Stimulated activated CD4-positive, alpha-beta T cell treated with anti-CD3 and anti-CD28 coated beads, Interleukin-15, amount 100 ng/mL, for 24 hours (primary cell): ENCODE measurements around the gene MAP3K2.

Experiments used
- DNase-seq: peaks from one replicate; pipeline ENCODE4 v3.0.0-alpha.2; 2020

The MAP3K2 gene

GRCh38 chr2:127405255-127405610 lies 17.5 kb upstream of the MAP3K2 start:
- DNase-seq = no peak

DNA sequence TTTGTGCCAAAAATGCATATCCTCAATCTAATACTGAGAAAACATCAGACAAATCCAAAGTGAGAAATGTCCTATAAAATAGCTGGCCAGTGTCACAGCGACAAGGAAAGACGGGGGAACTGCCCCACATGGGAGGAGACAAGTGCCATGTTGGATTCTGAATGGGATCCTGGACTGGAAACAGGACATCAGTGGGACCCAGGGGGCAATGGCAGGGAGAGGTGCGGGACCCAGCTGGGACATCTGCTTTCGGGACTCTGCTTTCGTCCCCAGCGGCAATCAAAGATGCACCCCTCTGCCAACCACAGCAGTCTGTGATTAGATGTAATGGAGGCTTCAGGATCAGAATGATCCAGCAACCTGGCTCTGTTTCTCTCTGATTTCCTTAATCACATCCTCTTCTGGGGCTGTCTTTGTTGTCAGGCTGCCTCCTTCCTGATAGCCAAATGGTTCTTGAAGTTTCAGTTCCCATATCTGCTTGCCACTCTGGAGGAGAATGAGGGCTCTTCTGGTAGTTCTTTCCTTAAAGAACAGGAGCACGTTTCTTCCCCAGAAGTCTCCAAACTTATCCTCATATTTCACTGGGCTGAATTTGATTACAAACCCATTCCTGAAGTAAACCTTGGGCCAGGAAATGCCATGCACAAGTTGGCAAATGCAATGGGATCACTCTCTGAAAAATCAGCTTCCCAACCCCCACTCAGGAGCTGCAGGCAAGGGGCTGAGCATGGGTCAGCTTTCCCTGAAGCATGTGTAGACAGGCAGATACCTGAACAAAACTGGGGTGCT lies 16.9 kb upstream of the MAP3K2 start:
- no peak for DNase-seq

DNA sequence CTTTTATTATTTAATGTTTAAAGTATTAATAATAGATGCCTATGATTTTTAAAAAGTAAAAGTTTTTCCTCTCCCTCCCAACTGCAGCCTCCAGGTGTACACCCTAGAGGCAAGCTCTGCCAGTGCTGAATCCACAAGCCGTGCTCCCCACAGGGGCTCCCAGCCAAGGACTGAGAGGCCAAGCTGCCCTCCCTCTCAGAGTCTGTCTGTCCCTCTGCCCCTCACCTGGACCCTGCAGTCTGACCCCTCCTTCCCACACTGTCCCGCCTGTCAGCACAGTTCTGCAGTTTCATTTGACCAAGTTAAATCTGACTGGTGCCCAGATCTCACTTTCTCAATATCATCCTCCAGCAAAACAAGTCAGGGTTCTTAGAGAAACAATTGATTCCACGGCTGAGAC lies 15.7 kb upstream of the MAP3K2 start:
- DNase-seq = no peak

DNA sequence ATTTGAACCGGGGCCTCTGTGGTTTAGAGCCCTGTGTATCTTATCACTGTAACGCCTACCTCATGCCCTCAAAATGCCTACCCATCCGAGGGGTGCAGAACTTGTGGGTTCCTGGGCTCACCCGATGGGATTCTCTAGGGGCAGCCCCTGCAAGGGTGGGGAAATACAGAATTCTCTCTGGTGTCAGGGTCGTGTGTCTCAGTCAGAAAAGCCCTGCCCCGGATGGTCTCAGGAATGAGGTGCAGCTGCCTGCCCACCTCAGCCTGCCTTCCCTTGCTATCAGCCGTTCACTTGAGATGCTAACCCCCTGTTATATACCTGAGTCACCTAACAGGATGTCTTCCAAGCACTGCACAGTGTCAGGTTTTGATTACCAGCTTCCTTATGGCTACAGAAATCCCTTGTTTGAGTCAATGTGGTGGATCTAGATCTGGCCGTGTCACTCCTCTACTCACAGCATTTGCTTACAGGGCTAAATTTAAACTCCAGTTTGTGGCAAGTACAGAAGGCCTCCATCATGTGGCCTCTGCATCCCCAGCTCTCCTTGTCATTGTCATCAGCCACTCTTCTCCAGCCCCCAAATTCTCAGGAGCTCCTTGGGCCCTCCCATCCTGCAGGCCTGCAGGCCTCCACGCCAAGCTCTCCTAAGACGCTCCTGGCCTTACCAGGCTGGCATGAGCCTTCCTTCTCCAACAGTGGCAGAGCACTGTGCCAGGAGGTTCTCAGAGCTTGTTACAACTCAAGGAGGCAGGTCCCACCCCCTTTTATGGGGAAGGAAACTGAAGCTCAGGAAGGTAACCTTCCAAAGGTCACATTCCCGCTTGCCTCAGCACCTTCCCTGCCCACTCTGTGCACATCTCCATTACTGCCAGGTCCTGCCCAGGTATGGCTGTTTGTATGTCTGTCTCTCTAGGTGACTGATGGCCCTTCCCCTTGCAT lies 14.3 kb upstream of the MAP3K2 start:
- peak; percentile 64 for DNase-seq

GRCh38 chr2:127400897-127401756 lies 13.4 kb upstream of the MAP3K2 start:
- no peak for DNase-seq

- no peak for DNase-seq
Observed at GRCh38 chr2:127400533-127400896, 12.7 kb upstream of the MAP3K2 start.

DNA sequence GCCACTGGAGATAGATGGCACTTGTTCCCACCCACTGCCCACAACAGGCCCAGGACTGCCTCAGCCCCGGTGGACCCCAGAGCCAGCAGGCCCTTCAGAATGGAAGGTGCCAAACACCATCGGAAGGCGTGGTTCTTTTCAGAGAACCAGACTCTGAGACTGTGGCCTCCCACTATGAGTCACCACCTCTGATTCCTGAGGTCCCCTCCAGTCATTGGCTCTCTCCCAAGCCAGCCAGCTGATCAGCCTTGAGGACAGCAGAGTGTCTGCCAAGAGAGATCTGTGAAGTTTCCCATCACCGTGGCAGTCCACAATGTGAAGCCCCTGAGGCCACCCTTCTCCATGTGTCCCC lies 10.4 kb upstream of the MAP3K2 start:
- peak; percentile 76 for DNase-seq

- no peak for DNase-seq
Observed at GRCh38 chr2:127397568-127398238, 9.9 kb upstream of the MAP3K2 start.

GRCh38 chr2:127394492-127394891 lies 6.7 kb upstream of the MAP3K2 start:
- DNase-seq = no peak

DNA sequence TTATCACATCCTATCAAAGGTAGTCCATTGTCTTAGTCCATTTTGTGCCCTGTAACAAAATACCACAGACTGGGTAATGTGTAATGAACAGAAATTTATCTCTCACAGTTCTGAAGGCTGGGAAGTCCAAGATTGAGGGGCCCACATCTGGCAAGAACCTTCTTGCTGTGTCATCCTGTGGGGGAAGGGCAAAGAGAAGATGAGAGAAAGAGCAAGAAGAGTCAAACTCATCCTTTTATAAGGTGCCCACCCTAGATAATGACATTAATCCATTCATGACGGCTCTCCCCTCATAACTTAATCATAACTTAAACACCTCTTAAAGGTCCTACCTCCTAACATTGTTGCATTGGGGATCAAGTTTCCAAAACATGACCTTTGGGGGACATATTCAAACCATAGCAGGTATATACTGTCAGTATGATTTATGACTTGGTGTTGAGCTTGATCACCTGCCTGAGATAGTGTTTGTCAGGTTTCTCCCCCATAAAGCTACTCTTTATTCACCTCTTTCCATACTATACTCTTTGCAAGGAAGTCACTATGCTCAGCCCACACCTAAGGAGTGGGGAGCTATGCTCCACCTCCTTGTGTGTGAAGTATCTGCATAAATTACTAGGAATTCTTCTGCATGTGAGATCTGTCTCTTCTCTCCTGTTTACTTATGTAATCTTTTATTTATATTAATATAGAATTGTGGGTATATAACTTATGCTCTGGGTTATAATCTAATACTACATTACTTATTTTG lies 5.2 kb upstream of the MAP3K2 start:
- no peak for DNase-seq

GRCh38 chr2:127392133-127392827 lies 4.5 kb upstream of the MAP3K2 start:
- DNase-seq = no peak

GRCh38 chr2:127389778-127390435 lies 2.1 kb upstream of the MAP3K2 start:
- no peak for DNase-seq

- DNase-seq = no peak
Observed at GRCh38 chr2:127388423-127389164, 819 bp upstream of the MAP3K2 start.

DNA sequence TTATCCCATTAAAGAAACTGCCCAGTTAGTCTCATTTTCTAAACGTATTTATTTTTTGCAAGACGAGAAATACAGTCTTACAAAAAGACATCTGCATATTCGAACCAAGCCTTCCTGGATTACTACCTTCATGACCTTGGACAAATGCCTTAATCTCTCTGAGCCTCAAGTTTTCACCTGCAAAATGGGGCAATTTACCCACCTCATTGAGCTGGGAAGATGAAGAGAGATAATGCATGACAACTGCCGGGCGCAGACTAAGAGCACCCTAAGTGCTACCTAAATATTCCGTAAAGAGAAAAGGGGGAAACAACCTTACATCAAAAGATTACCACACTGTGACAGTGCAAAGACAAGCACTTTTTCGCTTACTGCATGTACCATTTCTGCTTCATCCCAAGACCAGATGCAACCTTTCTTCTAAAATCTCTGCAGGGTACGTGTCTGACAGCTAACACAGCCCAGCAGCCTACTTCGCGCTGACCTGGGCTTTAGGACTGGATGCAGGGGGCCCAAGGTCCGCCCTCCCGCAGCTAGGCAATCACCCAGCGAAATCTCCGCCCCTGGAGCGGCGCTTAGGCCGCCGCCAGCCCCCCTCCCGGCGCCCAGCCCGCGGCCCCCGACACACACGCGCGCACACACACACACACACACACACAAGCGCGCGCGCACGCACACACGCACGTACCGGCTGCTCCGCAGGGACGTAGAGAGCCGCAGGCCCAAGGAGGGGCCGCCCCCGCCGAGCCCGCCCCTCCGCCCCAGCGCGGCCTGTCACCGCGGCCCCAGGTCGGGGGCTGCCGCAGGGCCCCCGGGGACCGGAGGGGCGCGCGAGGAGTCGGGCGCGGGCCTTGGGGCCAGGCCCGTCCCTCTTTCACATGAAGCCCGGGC lies 766 bp downstream of the MAP3K2 start:
- DNase-seq = peak; percentile 86

- no peak for DNase-seq
Observed at GRCh38 chr2:127386246-127386645, 1.5 kb downstream of the MAP3K2 start.

- DNase-seq = no peak
Observed at GRCh38 chr2:127384529-127384928, 3.2 kb downstream of the MAP3K2 start.

- no peak for DNase-seq
Observed at GRCh38 chr2:127382831-127383230, 4.9 kb downstream of the MAP3K2 start.

DNA sequence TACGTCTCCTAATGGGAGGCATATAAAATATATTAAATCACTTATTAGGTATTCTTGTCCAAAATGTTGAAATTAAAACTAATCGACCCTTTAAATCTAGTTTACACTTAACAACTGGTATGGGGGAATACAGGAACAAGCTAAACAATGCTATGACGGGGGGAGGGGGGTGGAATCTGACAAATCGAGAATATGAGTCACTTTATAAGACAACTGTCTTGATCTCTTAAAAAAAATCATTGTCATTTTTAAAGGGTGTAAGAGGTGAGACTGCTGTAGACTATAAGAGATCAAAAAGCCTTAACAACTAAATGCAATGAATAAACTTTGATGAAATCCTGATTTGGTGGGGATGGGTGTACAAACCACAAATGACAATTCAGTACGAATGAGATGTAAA lies 6.0 kb downstream of the MAP3K2 start:
- DNase-seq = peak; percentile 59
